Fibroblast of villous mesenchyme (primary cell): ENCODE results near the gene KCTD21. TPM values are rescaled to one million over a fixed set of nuclear protein-coding genes. Genes with fewer than 3 reads are reported as not detected.
"Not testable (repeated sequence)": the region's sequence is repeated elsewhere in the genome, so short reads cannot be mapped to it uniquely, and the experiment has no call there.

ENCODE experiments used
- DNase-seq: peaks from one replicate; pipeline ENCODE4 v3.0.0-alpha.2; 2010; ENCODE audit warnings: low read depth
- H3K4me3 ChIP-seq: 2 replicates; pipeline ENCODE4 v1.5.1; 2011; ENCODE audit warnings: low read depth, mild to moderate bottlenecking, low read length
- total RNA-seq: library from RNA; depleted of rRNA; stranded (reverse); fragments of >200 nt; gene quantifications from 2 replicates; pipeline ENCODE4 v1.2.3, GENCODE V29; 2012
- TF ChIP-seq, protein P1 (sequence below): IDR thresholded peaks from 2 replicates; pipeline ENCODE4 v1.5.1; 2012; ENCODE audit warnings: low read depth, mild to moderate bottlenecking, low read length; ENCODE audit not compliant: insufficient read depth

KCTD21 gene
- total RNA-seq, 1 donor: 11.2 TPM

DNA sequence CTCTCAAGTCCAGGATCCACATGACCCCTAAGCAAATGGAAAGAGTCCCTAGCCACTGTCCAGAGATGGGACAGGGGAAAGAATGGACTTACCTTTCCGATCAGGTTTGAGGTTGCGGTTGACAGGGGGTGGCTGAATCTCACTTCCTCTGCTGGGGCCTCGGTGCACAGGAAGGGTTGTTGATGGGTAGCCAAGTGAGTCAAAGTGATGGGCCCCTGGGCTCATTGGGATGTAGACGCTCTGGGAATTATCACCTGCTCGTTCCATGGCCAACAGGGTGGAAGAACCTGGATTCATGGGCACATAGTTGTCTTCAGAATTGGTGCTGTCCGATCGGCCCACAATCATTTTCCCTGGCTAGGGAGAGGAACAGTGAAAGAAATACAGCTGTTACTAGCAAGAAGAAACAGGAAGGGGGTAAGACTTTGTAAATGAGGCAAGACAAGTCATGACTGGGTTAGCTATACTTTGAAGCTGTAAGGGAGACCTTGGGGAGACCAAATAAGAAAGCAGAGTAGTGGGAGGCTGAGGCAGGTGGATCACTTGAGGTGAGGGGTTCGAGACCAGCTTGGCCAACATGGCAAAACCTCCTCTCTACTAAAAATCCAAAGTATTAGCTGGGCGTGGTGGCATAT lies 35.0 kb upstream of the KCTD21 start:
- TF ChIP-seq, protein P1, sequence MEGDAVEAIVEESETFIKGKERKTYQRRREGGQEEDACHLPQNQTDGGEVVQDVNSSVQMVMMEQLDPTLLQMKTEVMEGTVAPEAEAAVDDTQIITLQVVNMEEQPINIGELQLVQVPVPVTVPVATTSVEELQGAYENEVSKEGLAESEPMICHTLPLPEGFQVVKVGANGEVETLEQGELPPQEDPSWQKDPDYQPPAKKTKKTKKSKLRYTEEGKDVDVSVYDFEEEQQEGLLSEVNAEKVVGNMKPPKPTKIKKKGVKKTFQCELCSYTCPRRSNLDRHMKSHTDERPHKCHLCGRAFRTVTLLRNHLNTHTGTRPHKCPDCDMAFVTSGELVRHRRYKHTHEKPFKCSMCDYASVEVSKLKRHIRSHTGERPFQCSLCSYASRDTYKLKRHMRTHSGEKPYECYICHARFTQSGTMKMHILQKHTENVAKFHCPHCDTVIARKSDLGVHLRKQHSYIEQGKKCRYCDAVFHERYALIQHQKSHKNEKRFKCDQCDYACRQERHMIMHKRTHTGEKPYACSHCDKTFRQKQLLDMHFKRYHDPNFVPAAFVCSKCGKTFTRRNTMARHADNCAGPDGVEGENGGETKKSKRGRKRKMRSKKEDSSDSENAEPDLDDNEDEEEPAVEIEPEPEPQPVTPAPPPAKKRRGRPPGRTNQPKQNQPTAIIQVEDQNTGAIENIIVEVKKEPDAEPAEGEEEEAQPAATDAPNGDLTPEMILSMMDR: no peak
- DNase-seq: no peak
- H3K4me3 ChIP-seq: no peak overlapping the region

DNA sequence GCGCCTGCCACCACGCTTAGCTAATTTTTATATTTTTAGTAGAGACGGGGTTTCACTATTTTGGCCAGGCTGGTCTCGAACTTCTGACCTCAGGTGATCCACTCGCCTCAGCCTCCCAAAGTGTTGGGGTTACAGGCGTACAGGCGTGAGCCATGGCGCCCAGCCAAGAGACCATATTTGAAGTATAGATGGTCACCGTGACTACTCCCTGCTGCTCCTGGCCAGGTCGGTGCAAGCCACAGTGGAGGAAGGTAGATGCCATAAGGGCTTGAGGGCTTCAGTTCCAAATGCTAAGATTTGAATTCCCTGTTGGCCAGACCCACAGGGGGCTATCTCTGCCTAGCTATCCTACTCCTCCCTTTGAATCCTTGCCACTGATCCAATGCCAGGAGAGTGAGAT lies 34.3 kb upstream of the KCTD21 start:
- not testable (repeated sequence) for DNase-seq, H3K4me3 ChIP-seq

DNA sequence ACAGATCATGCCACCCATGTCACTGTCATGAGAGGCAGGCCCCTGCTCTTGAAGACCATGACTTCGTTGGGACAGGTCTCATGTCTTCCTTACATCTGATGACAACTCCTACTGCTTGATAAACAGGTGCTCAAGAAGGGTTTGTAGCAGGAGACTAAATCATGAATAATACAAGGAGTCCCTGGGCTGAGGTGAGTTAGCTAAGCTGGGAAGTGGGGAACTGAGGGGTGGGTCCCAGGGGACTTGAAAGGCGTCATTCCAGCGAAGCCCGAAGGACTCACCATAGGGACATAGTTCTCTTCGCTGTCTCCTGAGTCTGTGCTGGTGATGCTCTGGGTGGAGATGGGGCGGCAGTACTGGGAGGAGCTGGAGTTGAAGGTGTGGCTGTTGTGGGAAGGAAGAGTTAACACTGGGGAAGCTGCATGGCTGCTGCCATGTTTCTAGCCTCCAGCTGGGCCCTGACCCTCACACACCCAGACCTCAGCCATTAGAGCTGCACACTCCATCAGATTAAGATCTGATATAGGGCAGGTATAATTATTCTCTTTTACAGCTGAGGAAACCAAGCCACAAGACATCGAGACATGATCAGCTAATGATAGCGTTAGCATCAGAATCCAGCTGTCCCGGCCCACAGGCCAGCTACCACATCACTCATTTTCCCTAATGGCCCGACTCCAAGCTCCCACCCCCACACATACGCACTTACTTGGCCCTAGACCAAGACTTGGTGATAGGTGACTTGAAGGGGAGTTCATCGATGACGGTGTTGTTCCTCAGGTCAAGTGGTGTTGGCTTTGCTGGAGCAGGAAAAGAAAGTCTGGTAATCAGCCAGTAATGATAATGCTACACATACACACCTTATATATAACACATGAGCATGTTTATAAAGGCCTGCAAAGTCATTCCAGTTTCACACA lies 33.2 kb upstream of the KCTD21 start:
- TF ChIP-seq, protein P1: no peak
- H3K4me3 ChIP-seq: no peak overlapping the region
- DNase-seq: no peak

DNA sequence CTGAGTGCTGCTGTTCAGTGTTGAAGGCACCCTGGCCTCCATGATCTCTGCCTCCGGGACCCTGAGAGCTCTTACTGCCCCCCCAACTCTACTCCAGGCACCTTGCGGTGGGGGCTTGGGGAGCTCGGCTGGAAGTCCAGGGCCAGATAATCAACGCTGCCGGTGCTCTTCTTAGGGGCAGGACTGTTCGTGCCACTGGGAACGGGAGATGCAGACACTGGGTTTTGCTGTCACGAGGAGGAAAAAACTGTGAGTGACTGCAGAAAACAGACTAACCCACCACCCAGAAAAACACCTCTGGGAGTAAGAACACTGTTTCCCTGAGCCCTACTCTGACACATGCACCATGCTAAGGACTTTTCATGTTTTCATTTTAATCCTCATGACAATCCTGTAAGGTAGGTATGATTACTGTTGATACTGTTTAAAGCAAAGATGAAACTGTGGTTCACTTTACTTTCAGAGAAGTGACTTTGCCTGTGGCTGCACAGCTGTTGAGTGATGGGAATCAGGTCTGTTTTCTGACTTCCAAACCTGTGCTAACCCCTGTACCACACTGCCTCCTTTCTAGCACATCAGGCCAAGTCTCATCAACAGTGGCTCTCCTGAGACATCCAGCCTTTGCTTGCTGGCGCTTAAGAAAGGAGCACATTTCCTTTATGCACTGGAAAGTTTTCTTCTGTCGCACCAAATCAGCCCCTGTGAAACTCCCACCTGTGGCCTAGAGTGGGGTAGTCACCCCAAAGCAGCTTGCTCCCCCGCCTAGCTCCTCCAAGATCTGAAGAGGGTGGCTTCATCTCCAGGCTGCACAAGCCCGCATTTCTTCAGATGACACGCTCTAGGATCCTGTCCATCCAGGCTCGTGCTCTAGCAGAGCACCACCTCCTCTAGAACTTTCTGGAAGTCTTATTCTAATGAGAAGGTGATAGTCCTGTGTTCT lies 32.1 kb upstream of the KCTD21 start:
- TF ChIP-seq, protein P1: no peak
- no peak for DNase-seq
- H3K4me3 ChIP-seq: no peak overlapping the region

DNA sequence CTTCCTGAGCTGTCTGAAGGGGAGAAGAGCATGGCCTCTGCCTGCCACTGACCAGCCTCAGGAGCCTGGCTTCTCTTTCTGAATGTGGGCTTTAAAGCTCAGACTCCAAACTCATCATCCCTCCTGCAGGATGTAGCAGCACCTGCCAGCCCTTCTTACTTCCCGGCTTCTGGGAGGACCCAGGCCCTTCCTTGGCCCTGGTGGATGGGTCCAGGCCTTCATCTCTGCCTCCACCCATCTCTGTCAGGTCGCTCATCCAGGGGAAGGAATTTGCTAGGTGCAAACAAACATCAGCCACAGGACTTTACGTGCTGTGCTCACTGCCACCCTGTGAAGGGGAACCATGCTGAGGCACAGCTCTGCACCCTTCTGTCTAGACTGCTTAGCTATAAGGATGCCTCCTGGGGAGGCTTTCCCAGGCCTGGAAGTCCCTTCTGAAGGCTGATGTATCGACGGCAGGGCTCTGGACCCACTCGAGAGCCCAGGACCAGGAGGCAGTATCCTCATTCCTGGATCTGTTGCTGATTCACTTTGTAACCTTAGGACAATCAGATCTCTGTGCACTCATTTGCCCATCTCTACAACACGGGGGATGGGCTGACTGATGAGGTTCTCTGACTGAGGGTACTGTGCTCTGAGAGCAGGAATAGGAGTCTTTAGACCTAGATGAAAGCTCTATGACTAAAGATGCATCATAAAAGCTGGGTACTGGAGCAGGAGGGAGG lies 31.2 kb upstream of the KCTD21 start:
- DNase-seq: no peak
- no peak overlapping the region for H3K4me3 ChIP-seq
- TF ChIP-seq, protein P1: no peak

DNA sequence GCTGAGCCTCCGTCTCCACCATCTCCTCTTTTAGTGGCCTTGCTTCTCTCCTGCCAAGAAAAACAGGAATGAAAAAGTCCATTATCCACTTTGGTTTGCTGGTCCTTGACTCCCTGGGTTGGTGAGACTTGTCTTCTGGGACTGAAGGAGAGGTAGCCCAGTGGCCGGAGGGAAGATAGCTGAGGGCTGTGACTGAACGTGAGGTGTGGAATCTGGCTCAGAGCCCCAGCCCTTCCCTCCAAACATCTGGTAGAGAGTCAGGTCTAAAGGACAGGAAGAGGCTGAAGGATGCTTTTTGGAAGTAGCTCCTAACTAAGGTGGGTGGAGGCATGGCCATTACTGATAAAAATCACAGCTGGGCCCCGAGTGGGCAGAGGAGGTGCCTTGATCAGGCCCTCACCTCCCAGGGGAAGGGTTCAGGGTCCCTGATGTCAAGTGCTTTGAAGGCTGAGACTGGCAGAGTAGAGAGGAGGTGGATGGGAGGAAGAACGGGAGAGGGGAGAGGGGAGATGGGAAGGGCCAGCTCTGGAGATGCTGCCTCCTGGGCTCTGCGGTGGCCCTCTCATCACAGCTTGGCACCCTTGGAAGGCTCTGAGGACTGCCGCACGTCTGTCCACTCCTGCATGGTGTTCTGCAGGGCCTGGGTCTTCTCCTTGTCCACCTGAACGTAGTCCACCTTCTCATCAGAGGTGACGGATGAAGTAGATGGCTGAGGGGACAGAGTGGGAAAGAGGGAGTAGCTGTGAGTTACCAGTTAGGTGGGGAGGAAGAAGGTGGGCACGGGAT lies 30.5 kb upstream of the KCTD21 start:
- no peak for DNase-seq
- TF ChIP-seq, protein P1: no peak
- no peak overlapping the region for H3K4me3 ChIP-seq
